ENCODE results near the gene CENPF. TPM values are rescaled to one million over a fixed set of nuclear protein-coding genes. Genes with fewer than 3 reads are reported as not detected.

CENPF gene
- total RNA-seq, 1 donor from 2014 or later: 2.5 TPM

DNA sequence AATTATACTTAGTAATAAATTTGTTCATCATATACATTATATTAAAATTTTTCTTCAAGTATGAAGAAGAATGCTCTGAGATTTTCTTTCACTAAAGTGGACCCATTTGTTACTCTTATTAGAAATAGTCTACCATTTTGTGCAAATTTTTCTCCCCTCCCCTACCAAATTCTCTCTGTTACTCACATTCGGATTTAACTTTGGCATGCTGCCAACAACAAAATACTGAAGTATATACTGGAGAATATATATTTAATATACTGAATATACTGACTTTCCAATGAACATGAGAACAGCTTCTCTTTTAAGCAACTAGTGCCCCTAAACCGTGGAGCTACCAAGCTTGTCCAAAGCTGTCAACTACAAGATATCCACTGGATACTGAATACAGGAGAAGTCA, 57.2 kb downstream of the CENPF start:
- ATAC-seq (no peak), DNase-seq (no peak)
- H3K27ac ChIP-seq: no peak overlapping the region
- TF ChIP-seq, protein P1, sequence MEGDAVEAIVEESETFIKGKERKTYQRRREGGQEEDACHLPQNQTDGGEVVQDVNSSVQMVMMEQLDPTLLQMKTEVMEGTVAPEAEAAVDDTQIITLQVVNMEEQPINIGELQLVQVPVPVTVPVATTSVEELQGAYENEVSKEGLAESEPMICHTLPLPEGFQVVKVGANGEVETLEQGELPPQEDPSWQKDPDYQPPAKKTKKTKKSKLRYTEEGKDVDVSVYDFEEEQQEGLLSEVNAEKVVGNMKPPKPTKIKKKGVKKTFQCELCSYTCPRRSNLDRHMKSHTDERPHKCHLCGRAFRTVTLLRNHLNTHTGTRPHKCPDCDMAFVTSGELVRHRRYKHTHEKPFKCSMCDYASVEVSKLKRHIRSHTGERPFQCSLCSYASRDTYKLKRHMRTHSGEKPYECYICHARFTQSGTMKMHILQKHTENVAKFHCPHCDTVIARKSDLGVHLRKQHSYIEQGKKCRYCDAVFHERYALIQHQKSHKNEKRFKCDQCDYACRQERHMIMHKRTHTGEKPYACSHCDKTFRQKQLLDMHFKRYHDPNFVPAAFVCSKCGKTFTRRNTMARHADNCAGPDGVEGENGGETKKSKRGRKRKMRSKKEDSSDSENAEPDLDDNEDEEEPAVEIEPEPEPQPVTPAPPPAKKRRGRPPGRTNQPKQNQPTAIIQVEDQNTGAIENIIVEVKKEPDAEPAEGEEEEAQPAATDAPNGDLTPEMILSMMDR (IDR thresholded peaks at IDR 0.05): no peak
- no peaks in the 10 kb centered on the region for H3K9me3 ChIP-seq
- H3K27me3 ChIP-seq (ENCODE audit: low read depth): no peaks in the 10 kb centered on the region
- H3K36me3 ChIP-seq: no peaks in the 10 kb centered on the region
- H3K4me3 ChIP-seq: no peak overlapping the region
- H3K4me1 ChIP-seq: no peaks in the 10 kb centered on the region
- intact Hi-C loops (cut with DNase I): no loop called here

GRCh38 chr1:214660900-214661299, 57.9 kb downstream of the CENPF start:
- Histone ChIP-seq H3K27me3 (ENCODE audit: low read depth) (no peaks in the 10 kb centered on the region), H3K4me3 (no peak overlapping the region), H3K9me3 (no peaks in the 10 kb centered on the region), H3K27ac (no peak overlapping the region), H3K4me1 (no peaks in the 10 kb centered on the region), H3K36me3 (no peaks in the 10 kb centered on the region)
- ATAC-seq (no peak), DNase-seq (no peak)
- intact Hi-C loops (cut with DNase I): no loop called here
- TF ChIP-seq, protein P1 (IDR thresholded peaks at IDR 0.05): peak; percentile 30

DNA sequence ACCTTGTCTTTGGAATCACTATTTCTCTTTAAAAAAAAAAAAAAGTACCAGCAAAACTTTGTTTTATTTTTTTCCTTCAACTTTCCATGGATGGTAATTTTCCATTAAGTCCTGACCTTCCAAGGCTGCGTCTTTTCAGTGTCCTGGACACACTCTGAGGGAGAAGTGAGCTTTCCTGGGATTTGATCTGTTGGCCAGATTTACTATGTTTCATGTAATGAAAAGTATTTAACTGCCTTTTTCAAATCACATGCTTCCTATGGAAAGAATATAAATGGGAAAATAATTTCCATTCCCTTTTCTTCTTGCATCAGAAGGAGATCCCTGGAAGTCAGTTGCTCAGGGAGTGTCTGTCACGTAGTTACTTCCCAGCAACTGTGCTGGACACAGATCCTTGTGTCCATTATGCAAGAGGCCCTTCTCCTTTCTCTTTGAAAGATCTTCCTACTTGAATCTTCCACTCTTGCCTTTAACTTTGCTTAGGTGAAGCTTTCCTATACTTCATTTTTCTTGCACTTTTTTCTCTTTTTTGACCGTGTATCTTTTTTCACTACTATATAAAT, 59.3 kb downstream of the CENPF start:
- H3K4me1 ChIP-seq: no peaks in the 10 kb centered on the region
- no peaks in the 10 kb centered on the region for H3K9me3 ChIP-seq
- no peak for ATAC-seq
- H3K4me3 ChIP-seq: no peak overlapping the region
- DNase-seq: no peak
- intact Hi-C loops (cut with DNase I): no loop called here
- TF ChIP-seq, protein P1 (IDR thresholded peaks at IDR 0.05): no peak
- no peaks in the 10 kb centered on the region for H3K36me3 ChIP-seq
- no peaks in the 10 kb centered on the region for H3K27me3 ChIP-seq (ENCODE audit: low read depth)
- H3K27ac ChIP-seq: no peak overlapping the region

DNA sequence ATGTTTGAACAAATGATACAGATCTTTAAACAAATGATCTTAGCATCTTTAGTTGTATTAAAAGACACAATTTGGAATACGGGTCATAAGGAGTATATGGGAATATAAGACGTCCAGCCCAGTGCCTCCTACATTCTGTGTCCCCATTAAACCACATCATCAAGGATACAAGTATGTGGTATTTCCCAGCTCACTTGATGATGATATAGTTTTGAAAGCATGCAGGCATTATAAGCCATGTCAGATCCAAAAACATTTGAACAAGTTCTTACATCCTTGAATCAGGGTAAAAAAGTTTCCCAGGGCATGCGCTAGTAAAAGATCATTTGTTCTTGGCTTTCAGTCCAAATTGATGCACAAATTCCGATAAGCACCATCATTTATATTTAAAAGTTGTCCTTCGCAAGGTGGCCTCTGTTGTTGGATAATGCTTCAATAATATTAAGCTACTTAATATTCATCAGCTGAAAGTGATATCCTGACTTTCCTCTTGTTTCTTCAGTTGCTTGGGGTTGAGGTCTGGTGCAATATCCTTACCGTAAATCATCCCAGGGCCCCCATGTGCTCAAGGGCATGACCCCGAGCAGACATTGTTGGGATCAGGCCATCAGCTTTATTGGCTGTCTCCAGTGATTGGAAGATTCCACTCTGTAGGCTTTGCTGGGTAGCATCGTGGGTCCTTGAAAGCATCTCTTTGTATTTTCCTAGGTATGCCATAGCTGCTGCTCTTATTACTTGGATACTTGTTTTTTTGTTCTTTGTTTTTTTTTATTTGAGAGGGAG, 61.8 kb downstream of the CENPF start:
- no peaks in the 10 kb centered on the region for H3K9me3 ChIP-seq
- no peak for ATAC-seq
- no peak overlapping the region for H3K4me3 ChIP-seq
- intact Hi-C loops (cut with DNase I): no loop called here
- no peaks in the 10 kb centered on the region for H3K4me1 ChIP-seq
- H3K27me3 ChIP-seq (ENCODE audit: low read depth): no peaks in the 10 kb centered on the region
- DNase-seq: no peak
- no peaks in the 10 kb centered on the region for H3K36me3 ChIP-seq
- TF ChIP-seq, protein P1 (IDR thresholded peaks at IDR 0.05): no peak
- H3K27ac ChIP-seq: no peak overlapping the region

DNA sequence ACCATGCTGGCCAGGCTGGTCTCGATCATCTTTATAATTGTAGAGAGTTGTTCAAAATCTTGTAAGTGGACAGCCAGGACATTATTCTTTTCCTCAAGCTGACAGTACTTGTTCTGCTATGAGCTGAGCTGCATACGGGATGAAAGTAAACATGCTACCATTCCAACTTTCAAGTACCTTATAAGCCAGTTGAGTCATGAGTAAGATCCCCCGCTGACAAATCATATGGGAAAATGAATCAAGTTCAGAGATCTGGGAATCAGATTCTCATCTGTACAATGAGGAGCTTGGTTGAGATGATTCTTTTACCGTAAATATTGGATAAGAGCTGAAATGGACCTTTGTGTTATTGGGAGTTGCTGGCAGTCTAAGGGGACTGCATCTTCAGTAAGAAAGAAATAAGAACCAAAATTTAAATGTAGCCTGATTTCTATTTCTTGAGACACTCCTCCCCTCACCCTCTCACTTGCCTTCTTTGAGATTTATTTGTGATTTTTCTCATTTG, 62.7 kb downstream of the CENPF start:
- DNase-seq: no peak
- no peak for ATAC-seq
- H3K4me3 ChIP-seq: no peak overlapping the region
- no peaks in the 10 kb centered on the region for H3K36me3 ChIP-seq
- TF ChIP-seq, protein P1 (IDR thresholded peaks at IDR 0.05): no peak
- no peak overlapping the region for H3K27ac ChIP-seq
- intact Hi-C loops (cut with DNase I): no loop called here
- H3K27me3 ChIP-seq (ENCODE audit: low read depth): no peaks in the 10 kb centered on the region
- no peaks in the 10 kb centered on the region for H3K9me3 ChIP-seq
- no peaks in the 10 kb centered on the region for H3K4me1 ChIP-seq
